MM.1S (cell line): ENCODE data around the gene LSR.

ENCODE experiments used
- DNase-seq: peaks from one replicate; pipeline ENCODE4 v3.0.0-alpha.2; 2015
- H2AFZ ChIP-seq: fragments of 300-600 bp; sonication (generic); 2 replicates; pipeline ENCODE4 v1.6.0; 2016; ENCODE audit warnings: antibody characterized with exemption, low read length
- H3F3A ChIP-seq: fragments of 300-600 bp; sonication (generic); 2 replicates; pipeline ENCODE4 v1.6.1; 2016; ENCODE audit warnings: mild to moderate bottlenecking, antibody characterized with exemption, low read length, moderate library complexity, mixed read lengths; ENCODE audit not compliant: insufficient read depth
- H3K27ac ChIP-seq: fragments of 300-600 bp; sonication (generic); 2 replicates; pipeline ENCODE4 v1.5.1; 2016; ENCODE audit warnings: mild to moderate bottlenecking, low read length
- H3K27me3 ChIP-seq: fragments of 300-600 bp; sonication (generic); replicated peaks from 2 replicates; pipeline ENCODE4 v1.6.0; 2016; ENCODE audit warnings: low read length; ENCODE audit not compliant: insufficient read depth
- H3K36me3 ChIP-seq: fragments of 300-600 bp; sonication (generic); replicated peaks from 2 replicates; pipeline ENCODE4 v1.6.1; 2016; ENCODE audit warnings: mild to moderate bottlenecking, low read length, mixed read lengths; ENCODE audit not compliant: insufficient read depth
- H3K4me1 ChIP-seq: fragments of 300-600 bp; sonication (generic); 2 replicates; pipeline ENCODE4 v1.6.1; 2016; ENCODE audit warnings: low read length, mixed read lengths
- H3K4me2 ChIP-seq: fragments of 300-600 bp; sonication (generic); 2 replicates; pipeline ENCODE4 v1.6.0; 2016; ENCODE audit warnings: low read depth, low read length
- H3K4me3 ChIP-seq: fragments of 300-600 bp; sonication (generic); 2 replicates; pipeline ENCODE4 v1.5.1; 2016; ENCODE audit warnings: low read length, mixed read lengths
- H3K79me2 ChIP-seq: fragments of 300-600 bp; sonication (generic); 2 replicates; pipeline ENCODE4 v1.6.1; 2016; ENCODE audit warnings: mixed run types, low read length, mixed read lengths
- H3K9ac ChIP-seq: fragments of 300-600 bp; sonication (generic); 2 replicates; pipeline ENCODE4 v1.6.1; 2016; ENCODE audit warnings: low read length, mixed read lengths
- H3K9me2 ChIP-seq: fragments of 300-600 bp; sonication (generic); replicated peaks from 2 replicates; pipeline ENCODE4 v1.6.1; 2016; ENCODE audit warnings: mild to moderate bottlenecking, low read length, mixed read lengths; ENCODE audit not compliant: insufficient read depth
- H3K9me3 ChIP-seq: fragments of 300-600 bp; sonication (generic); replicated peaks from 2 replicates; pipeline ENCODE4 v1.6.1; 2016; ENCODE audit warnings: mild to moderate bottlenecking, low read length, mixed read lengths; ENCODE audit not compliant: insufficient read depth
- H4K20me1 ChIP-seq: fragments of 300-600 bp; sonication (generic); 2 replicates; pipeline ENCODE4 v1.6.1; 2016; ENCODE audit warnings: mild to moderate bottlenecking, low read length, moderate library complexity, mixed read lengths; ENCODE audit not compliant: insufficient read depth
- CTCF ChIP-seq: fragments of 300-600 bp; sonication (generic); IDR thresholded peaks from 2 replicates; pipeline ENCODE4 v1.5.1; 2016; ENCODE audit warnings: antibody characterized with exemption, low read length, mixed read lengths
- EZH2 ChIP-seq: fragments of 300-600 bp; sonication (generic); optimal IDR thresholded peaks from 2 replicates; pipeline ENCODE3; 2017; ENCODE audit warnings: low read depth, mild to moderate bottlenecking, antibody characterized with exemption, low read length, mixed read lengths
- EZH2phosphoT487 ChIP-seq: fragments of 300-600 bp; sonication (generic); IDR thresholded peaks from 2 replicates; pipeline ENCODE4 v1.6.1; 2018; ENCODE audit warnings: antibody characterized with exemption, low read length

The LSR gene

GRCh38 chr19:35246466-35247092, 2.2 kb upstream of the LSR start:
- Histone ChIP-seq H3K79me2 (peaks cover 28% of the 10 kb centered on the region), H3K9me3 (no peaks in the 10 kb centered on the region), H3K4me1 (peaks cover 15% of the 10 kb centered on the region), H3K36me3 (0 out of 2 replicates have a peak, but pooled peaks cover 2% of the 10 kb centered on the region), H3K9me2 (no peaks in the 10 kb centered on the region), H2AFZ (no peak overlapping the region), H3K27ac (no peak overlapping the region), H3F3A (peaks cover 18% of the 10 kb centered on the region), H4K20me1 (no peaks in the 10 kb centered on the region), H3K9ac (no peak overlapping the region), H3K4me2 (peak overlapping the region; percentile 80; the same call in 1 of the 2 replicates), H3K27me3 (no peaks in the 10 kb centered on the region), H3K4me3 (no peak overlapping the region)
- no peak for DNase-seq
- TF ChIP-seq CTCF (no peak), EZH2phosphoT487 (no peak), EZH2 (no peak)

GRCh38 chr19:35247526-35248309, 1.1 kb upstream of the LSR start:
- no peaks in the 10 kb centered on the region for H4K20me1 ChIP-seq
- peak; percentile 87 for DNase-seq
- peak overlapping the region; percentile 83 for H3K4me3 ChIP-seq
- peak; percentile 51 for TF ChIP-seq CTCF
- no peak for TF ChIP-seq EZH2phosphoT487
- H3K9me2 ChIP-seq: no peaks in the 10 kb centered on the region
- H3K4me1 ChIP-seq: peaks cover 15% of the 10 kb centered on the region
- H3K4me2 ChIP-seq: peak overlapping the region; percentile 80
- peaks cover 31% of the 10 kb centered on the region for H3K79me2 ChIP-seq
- no peaks in the 10 kb centered on the region for H3K27me3 ChIP-seq
- H3K9ac ChIP-seq: peak overlapping the region; percentile 92
- peak overlapping the region; percentile 97 for H3K27ac ChIP-seq
- no peaks in the 10 kb centered on the region for H3K9me3 ChIP-seq
- peak overlapping the region; percentile 79 for H2AFZ ChIP-seq
- peaks cover 18% of the 10 kb centered on the region for H3F3A ChIP-seq
- H3K36me3 ChIP-seq: 0 out of 2 replicates have a peak, but pooled peaks cover 2% of the 10 kb centered on the region

GRCh38 chr19:35249146-35249847, 495 bp downstream of the LSR start:
- 0 out of 2 replicates have a peak, but pooled peaks cover 2% of the 10 kb centered on the region for H3K36me3 ChIP-seq
- peak overlapping the region; percentile 92 for H3K9ac ChIP-seq
- no peak for DNase-seq
- H3K9me3 ChIP-seq: no peaks in the 10 kb centered on the region
- no peak for TF ChIP-seq CTCF
- no peak for TF ChIP-seq EZH2
- TF ChIP-seq EZH2phosphoT487: no peak
- H3K4me1 ChIP-seq: peaks cover 15% of the 10 kb centered on the region
- H3K4me3 ChIP-seq: peak overlapping the region; percentile 83
- H3K79me2 ChIP-seq: peaks cover 37% of the 10 kb centered on the region
- H2AFZ ChIP-seq: peak overlapping the region; percentile 79
- peak overlapping the region; percentile 80 for H3K4me2 ChIP-seq
- no peaks in the 10 kb centered on the region for H3K9me2 ChIP-seq
- H3F3A ChIP-seq: peaks cover 18% of the 10 kb centered on the region
- peak overlapping the region; percentile 97; the same call in 1 of the 2 replicates for H3K27ac ChIP-seq
- H4K20me1 ChIP-seq: no peaks in the 10 kb centered on the region
- H3K27me3 ChIP-seq: no peaks in the 10 kb centered on the region
